IPS-18a (cell line): ENCODE measurements around the gene PTPN5.
"Not testable (repeated sequence)": the region's sequence is repeated elsewhere in the genome, so short reads cannot be mapped to it uniquely, and the experiment has no call there.

Experiments
- H3K27ac ChIP-seq: one replicate; pipeline ENCODE4 v1.5.1; 2013; ENCODE audit warnings: low read length
- H3K27me3 ChIP-seq: one replicate; pipeline ENCODE4 v1.6.1; 2013; ENCODE audit warnings: mild to moderate bottlenecking, low read length; ENCODE audit not compliant: control insufficient read depth, insufficient read depth
- H3K36me3 ChIP-seq: one replicate; pipeline ENCODE4 v1.6.1; 2013; ENCODE audit warnings: low read depth, low read length; ENCODE audit not compliant: control insufficient read depth
- H3K4me1 ChIP-seq: one replicate; pipeline ENCODE4 v1.6.1; 2013; ENCODE audit warnings: low read depth, low read length; ENCODE audit not compliant: control insufficient read depth
- H3K4me3 ChIP-seq: one replicate; pipeline ENCODE4 v1.5.1; 2013; ENCODE audit warnings: low read length
- H3K9ac ChIP-seq: one replicate; pipeline ENCODE4 v1.6.1; 2013; ENCODE audit warnings: mild to moderate bottlenecking, low read length, moderate library complexity
- H3K9me3 ChIP-seq: one replicate; pipeline ENCODE4 v1.6.1; 2013; ENCODE audit warnings: low read depth, low read length; ENCODE audit not compliant: control insufficient read depth

Gene PTPN5

DNA sequence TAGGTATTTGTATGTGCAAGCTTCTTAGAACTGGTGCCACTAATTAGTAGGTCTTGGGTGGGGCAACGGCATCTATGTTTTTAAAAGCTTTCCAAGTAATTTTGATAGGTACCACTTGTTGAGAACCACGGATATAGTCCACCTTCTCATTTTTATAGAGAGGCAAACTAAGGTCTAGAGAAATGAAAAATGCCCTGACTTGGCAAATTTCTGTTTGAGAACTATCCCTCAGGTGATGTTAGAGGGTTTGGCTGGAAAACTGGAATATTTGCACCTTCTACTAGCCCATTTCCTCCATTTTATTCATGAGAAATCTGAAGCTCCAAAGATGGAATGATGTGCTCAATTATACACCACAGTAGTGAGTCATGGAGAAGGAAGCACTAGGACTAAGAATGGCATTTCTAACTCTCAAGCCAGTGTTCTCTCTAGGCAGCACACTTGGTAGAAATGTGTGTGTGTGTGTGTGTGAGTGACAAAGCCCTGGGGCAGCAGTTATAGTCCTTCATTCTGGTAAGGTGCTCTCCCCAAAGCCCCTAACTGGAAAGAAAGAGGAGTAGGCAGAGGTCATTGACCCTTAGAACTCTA, 94.9 kb downstream of the PTPN5 start:
- Histone ChIP-seq H3K9me3 (no peaks in the 10 kb centered on the region), H3K27ac (no peak overlapping the region), H3K4me3 (no peak overlapping the region), H3K9ac (no peak overlapping the region), H3K36me3 (no peaks in the 10 kb centered on the region), H3K4me1 (no peaks in the 10 kb centered on the region), H3K27me3 (peaks cover 30% of the 10 kb centered on the region)

DNA sequence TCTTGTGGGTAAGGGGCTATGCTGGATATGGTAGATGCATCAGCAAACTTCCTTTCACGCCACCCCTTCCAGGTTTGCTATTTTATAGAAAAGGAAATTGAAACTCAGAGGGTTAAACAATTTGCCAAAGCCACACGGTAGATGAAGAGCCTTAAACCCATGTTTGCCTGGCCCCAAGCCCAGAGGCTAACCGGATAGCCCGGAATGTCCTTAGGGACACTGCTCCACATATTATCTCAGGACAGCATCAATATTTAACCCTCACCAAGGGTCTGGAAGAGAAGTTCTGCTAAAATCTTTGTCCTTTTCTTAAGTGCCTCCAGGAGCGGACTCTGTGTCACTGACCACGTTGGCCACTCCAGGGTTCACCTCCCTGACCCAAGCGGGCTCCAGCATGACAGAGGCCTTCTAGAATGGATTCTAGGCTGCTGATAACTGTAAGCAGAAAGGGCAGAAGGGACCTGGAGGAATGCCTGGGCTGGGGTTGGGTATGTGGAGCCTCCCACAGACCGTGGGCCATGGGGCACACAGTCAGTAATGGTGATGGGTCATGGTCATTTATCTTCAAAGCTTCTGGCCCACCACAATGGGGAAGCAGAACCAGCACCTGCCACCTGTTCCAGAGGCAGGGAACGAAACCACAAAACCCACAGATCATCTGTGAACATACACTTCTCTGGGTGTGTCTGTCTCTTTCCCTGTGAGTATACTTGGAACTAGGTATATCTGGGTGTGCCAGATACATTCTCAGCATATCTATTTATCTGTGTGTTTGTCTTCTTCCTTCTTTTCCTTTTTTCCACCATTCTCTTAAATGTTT, 98.4 kb downstream of the PTPN5 start:
- Histone ChIP-seq H3K4me3 (no peak overlapping the region), H3K27me3 (peaks cover 19% of the 10 kb centered on the region), H3K9me3 (no peaks in the 10 kb centered on the region), H3K4me1 (no peaks in the 10 kb centered on the region), H3K27ac (no peak overlapping the region), H3K36me3 (no peaks in the 10 kb centered on the region), H3K9ac (no peak overlapping the region)

DNA sequence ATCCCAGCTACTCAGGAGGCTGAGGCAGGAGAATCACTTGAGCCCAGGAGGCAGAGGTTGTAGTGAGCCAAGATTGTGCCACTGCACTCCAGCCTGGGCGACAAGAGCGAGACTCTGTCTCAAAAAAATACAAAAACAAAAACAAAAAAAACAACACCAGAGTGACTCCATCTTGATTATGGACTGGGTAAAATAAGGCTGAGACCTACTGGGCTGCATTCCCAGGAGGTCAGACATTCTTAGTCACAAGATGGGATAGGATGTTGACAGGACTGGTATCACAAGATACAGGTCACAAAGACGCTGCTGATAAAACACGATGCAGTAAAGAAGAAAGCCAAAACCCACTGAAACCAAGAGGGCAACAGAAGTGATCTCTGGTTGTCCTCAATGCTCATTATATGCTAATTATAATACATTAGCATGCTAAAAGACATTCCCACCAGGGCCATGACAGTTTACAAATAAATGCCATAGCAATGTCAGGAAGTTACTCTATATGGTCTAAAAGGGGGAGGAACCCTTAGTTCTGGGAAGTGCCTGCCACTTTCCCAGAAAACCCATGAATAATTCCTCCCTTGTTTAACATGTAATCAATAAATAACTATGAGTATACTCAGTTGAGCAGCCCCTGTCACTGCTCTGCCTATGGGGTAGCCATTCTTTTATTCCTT, 100.0 kb downstream of the PTPN5 start:
- not testable (repeated sequence) for H3K4me3 ChIP-seq, H3K27ac ChIP-seq, H3K4me1 ChIP-seq, H3K9ac ChIP-seq, H3K9me3 ChIP-seq, H3K27me3 ChIP-seq, H3K36me3 ChIP-seq

DNA sequence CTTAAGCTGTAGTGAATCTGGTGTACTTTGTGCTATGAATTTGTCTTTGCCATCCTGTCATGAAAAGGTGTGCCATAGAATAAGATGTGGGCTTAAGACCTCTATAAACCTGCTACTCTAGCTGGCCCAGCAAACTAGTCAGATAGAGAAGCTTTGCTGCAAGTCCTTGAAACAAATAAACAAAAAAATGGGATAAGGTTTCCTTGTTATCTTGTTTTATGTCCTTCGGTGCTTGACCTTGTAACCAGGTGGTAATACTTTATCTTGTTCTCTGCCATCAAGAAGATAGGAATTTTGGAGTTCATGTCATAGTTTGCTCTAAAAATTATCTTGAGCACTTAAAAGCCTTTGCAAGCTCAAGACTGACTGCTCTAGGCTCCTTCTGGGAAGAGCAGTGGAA, 107.3 kb downstream of the PTPN5 start:
- Histone ChIP-seq H3K27me3 (no peaks in the 10 kb centered on the region), H3K36me3 (no peaks in the 10 kb centered on the region), H3K27ac (no peak overlapping the region), H3K9me3 (no peaks in the 10 kb centered on the region), H3K4me1 (no peaks in the 10 kb centered on the region), H3K4me3 (no peak overlapping the region), H3K9ac (no peak overlapping the region)

DNA sequence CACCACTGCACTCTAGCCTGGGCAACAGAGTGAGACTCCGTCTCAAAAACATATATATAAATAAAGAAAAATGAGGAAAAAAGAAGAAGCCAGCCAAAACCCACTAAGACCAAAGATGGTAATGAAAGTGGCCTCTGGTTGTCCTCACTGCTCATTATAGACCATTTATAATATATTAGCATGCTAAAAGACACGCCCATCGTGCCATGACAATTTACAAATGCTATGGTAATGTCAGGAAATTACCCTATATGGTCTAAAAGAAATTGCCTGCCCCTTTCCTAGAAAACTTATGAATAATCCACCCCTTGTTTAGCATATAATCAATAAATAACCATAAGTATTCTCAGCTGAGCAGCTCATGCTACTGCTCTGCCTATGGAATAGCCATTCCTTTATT, 109.1 kb downstream of the PTPN5 start:
- Histone ChIP-seq H3K4me3 (no peak overlapping the region), H3K36me3 (no peaks in the 10 kb centered on the region), H3K27ac (no peak overlapping the region), H3K4me1 (no peaks in the 10 kb centered on the region), H3K9me3 (no peaks in the 10 kb centered on the region), H3K9ac (no peak overlapping the region), H3K27me3 (no peaks in the 10 kb centered on the region)

DNA sequence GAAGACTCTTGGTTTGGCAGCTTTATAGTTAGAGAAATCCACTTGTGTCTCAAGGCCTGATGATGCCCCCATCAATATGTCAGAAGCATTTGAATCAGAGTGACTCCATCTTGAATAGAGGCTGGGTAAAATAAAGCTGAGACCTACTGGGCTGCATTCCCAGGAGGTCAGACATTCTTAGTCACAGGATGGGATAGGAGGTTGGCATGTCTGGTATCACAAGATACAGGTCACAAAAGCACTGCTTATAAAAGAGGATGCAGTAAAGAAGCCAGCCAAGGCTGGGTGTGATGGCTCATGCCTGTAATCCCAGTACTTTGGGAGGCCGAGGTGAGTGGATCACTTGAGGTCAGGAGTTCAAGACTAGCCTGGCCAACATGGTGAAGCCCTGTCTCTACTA, 109.6 kb downstream of the PTPN5 start:
- H3K9ac ChIP-seq, H3K9me3 ChIP-seq, H3K4me3 ChIP-seq, H3K27ac ChIP-seq, H3K36me3 ChIP-seq, H3K27me3 ChIP-seq, H3K4me1 ChIP-seq: not testable (repeated sequence)
